Measurements from ENCODE around the gene MMP8. TPM values are rescaled to one million over a fixed set of nuclear protein-coding genes. Genes with fewer than 3 reads are reported as not detected.

MMP8 gene
- total and polyA plus RNA-seq, 2 experiments from 2014 or later = not detected

GRCh38 chr11:102770191-102770590, 45.4 kb upstream of the MMP8 start:
- Histone ChIP-seq H3K4me3 (no peak overlapping the region), H3K4me1 (ENCODE audit: insufficient read depth) (no peaks in the 10 kb centered on the region), H3K79me2 (replicated peaks; ENCODE audit: insufficient read depth) (no peaks in the 10 kb centered on the region), H2AFZ (no peak overlapping the region), H3K27me3 (ENCODE audit: insufficient read depth) (no peaks in the 10 kb centered on the region), H4K20me1 (replicated peaks; ENCODE audit: insufficient read depth) (no peaks in the 10 kb centered on the region), H3K36me3 (ENCODE audit: insufficient read depth) (no peaks in the 10 kb centered on the region), H3K27ac (ENCODE audit: low read depth) (no peak overlapping the region), H3K4me2 (no peak overlapping the region), H3K9me2 (ENCODE audit: insufficient read depth) (peaks cover 8% of the 10 kb centered on the region), H3F3A (replicated peaks; ENCODE audit: low read depth) (no peaks in the 10 kb centered on the region)
- Mint-ChIP-seq H3K27ac (no peak overlapping the region), H3K36me3 (ENCODE audit: low read depth) (no peaks in the 10 kb centered on the region), H3K9me3 (no peaks in the 10 kb centered on the region; the same call in 2 of the 3 replicates), H3K27me3 (ENCODE audit: insufficient read depth, low read depth, poor library complexity) (no peaks in the 10 kb centered on the region), H3K4me3 (no peak overlapping the region), H3K4me1 (no peaks in the 10 kb centered on the region)
- DNase-seq (ENCODE audit: low spot score) (no peak), ATAC-seq (no peak)
- TF ChIP-seq, protein P1, sequence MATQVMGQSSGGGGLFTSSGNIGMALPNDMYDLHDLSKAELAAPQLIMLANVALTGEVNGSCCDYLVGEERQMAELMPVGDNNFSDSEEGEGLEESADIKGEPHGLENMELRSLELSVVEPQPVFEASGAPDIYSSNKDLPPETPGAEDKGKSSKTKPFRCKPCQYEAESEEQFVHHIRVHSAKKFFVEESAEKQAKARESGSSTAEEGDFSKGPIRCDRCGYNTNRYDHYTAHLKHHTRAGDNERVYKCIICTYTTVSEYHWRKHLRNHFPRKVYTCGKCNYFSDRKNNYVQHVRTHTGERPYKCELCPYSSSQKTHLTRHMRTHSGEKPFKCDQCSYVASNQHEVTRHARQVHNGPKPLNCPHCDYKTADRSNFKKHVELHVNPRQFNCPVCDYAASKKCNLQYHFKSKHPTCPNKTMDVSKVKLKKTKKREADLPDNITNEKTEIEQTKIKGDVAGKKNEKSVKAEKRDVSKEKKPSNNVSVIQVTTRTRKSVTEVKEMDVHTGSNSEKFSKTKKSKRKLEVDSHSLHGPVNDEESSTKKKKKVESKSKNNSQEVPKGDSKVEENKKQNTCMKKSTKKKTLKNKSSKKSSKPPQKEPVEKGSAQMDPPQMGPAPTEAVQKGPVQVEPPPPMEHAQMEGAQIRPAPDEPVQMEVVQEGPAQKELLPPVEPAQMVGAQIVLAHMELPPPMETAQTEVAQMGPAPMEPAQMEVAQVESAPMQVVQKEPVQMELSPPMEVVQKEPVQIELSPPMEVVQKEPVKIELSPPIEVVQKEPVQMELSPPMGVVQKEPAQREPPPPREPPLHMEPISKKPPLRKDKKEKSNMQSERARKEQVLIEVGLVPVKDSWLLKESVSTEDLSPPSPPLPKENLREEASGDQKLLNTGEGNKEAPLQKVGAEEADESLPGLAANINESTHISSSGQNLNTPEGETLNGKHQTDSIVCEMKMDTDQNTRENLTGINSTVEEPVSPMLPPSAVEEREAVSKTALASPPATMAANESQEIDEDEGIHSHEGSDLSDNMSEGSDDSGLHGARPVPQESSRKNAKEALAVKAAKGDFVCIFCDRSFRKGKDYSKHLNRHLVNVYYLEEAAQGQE (IDR thresholded peaks at IDR 0.05; ENCODE audit: unreplicated experiment) = no peak
- TF ChIP-seq POLR2AphosphoS5 (IDR thresholded peaks at IDR 0.05; ENCODE audit: low read depth) (no peak), EZH2 (IDR thresholded peaks at IDR 0.05; ENCODE audit: low read depth, unreplicated experiment) (no peak), NANOG (IDR thresholded peaks at IDR 0.05; ENCODE audit: borderline replicate concordance) (no peak), JUNB (IDR thresholded peaks at IDR 0.05; ENCODE audit: unreplicated experiment) (no peak), EZH2phosphoT487 (IDR thresholded peaks at IDR 0.05; ENCODE audit: unreplicated experiment) (no peak), STAT1 (IDR thresholded peaks at IDR 0.05; ENCODE audit: unreplicated experiment) (no peak), CREB1 (CRISPR knock-in tag; IDR thresholded peaks at IDR 0.05; ENCODE audit: low read depth) (no peak), ZNF462 (CRISPR knock-in tag; IDR thresholded peaks at IDR 0.05) (no peak), ETS1 (IDR thresholded peaks at IDR 0.05) (no peak), ZNF114 (CRISPR knock-in tag; IDR thresholded peaks at IDR 0.05) (no peak), ZNF331 (CRISPR knock-in tag; IDR thresholded peaks at IDR 0.05; ENCODE audit: low read depth) (no peak)
- TF ChIP-seq, protein P2, sequence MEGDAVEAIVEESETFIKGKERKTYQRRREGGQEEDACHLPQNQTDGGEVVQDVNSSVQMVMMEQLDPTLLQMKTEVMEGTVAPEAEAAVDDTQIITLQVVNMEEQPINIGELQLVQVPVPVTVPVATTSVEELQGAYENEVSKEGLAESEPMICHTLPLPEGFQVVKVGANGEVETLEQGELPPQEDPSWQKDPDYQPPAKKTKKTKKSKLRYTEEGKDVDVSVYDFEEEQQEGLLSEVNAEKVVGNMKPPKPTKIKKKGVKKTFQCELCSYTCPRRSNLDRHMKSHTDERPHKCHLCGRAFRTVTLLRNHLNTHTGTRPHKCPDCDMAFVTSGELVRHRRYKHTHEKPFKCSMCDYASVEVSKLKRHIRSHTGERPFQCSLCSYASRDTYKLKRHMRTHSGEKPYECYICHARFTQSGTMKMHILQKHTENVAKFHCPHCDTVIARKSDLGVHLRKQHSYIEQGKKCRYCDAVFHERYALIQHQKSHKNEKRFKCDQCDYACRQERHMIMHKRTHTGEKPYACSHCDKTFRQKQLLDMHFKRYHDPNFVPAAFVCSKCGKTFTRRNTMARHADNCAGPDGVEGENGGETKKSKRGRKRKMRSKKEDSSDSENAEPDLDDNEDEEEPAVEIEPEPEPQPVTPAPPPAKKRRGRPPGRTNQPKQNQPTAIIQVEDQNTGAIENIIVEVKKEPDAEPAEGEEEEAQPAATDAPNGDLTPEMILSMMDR (conservative IDR thresholded peaks at IDR 0.05; ENCODE audit: low read depth in 2 of 2) = no peak
